HEK293 (cell line): Measurements from ENCODE around the gene TMEM151A.
"Not testable (repeated sequence)": the region's sequence is repeated elsewhere in the genome, so short reads cannot be mapped to it uniquely, and the experiment has no call there.

Source experiments
- CTCF ChIA-PET: fragments of 350-600 bp; formaldehyde crosslinking; extraction: SDS; loops from one replicate; lab custom pipeline; 2021; ENCODE audit warnings: antibody characterized with exemption; lab: Yijun Ruan, JAX
- POLR2A ChIA-PET: fragments of 300-600 bp; formaldehyde crosslinking; extraction: SDS; loops from one replicate; lab custom pipeline; 2020; ENCODE audit warnings: antibody characterized with exemption, inconsistent platforms; lab: Yijun Ruan, JAX
- H3K27ac ChIP-seq: fragments of 200-500 bp; sonication (Bioruptor generic); 2 replicates; pipeline ENCODE4 v1.5.1; 2014; ENCODE audit warnings: low read depth, low read length, control low read depth, inconsistent platforms; ENCODE audit errors: extremely low read depth
- H3K36me3 ChIP-seq, 2 experiments: fragments of 200-500 bp in 1 of 2; sonication (Bioruptor generic) in 1 of 2; 1 replicate in 1 of 2; 2 replicates in 1 of 2; pipeline ENCODE4 v1.5.1; 2014 to 2017; ENCODE audit warnings: inconsistent platforms in 2 of 2, low read length in 2 of 2; ENCODE audit not compliant: control insufficient read depth in 2 of 2, insufficient read depth in 1 of 2
- H3K4me1 ChIP-seq: fragments of 200-500 bp; sonication (Bioruptor generic); 2 replicates; pipeline ENCODE4 v1.5.1; 2014; ENCODE audit warnings: mild to moderate bottlenecking, low read length, inconsistent platforms; ENCODE audit not compliant: control insufficient read depth, insufficient read depth
- H3K4me3 ChIP-seq: 2 replicates; pipeline ENCODE4 v1.5.1; 2011; ENCODE audit warnings: low read depth, mild to moderate bottlenecking, control low read depth, low read length, moderate library complexity
- H3K9me3 ChIP-seq: fragments of 200-500 bp; sonication (Bioruptor generic); 2 replicates; pipeline ENCODE4 v1.5.1; 2014; ENCODE audit warnings: low read depth, low read length, inconsistent platforms; ENCODE audit not compliant: control insufficient read depth, insufficient read depth
- BCL11B ChIP-seq: fragments of 450-650 bp; formaldehyde crosslinking; IDR thresholded peaks from 2 replicates; pipeline ENCODE4 v1.5.1; 2016; ENCODE audit warnings: low read depth, missing biosample characterization, missing genetic modification characterization
- GLIS1 ChIP-seq: fragments of 450-650 bp; formaldehyde crosslinking; IDR thresholded peaks from 2 replicates; pipeline ENCODE4 v1.5.1; 2016; ENCODE audit warnings: missing biosample characterization, missing genetic modification characterization
- GLIS2 ChIP-seq: fragments of 450-650 bp; formaldehyde crosslinking; IDR thresholded peaks from 2 replicates; pipeline ENCODE4 v1.5.1; 2016; ENCODE audit warnings: missing biosample characterization, missing genetic modification characterization
- KLF1 ChIP-seq: fragments of 450-650 bp; formaldehyde crosslinking; IDR thresholded peaks from 2 replicates; pipeline ENCODE4 v1.5.1; 2016; ENCODE audit warnings: missing biosample characterization, missing genetic modification characterization
- KLF8 ChIP-seq: fragments of 450-650 bp; formaldehyde crosslinking; IDR thresholded peaks from 2 replicates; pipeline ENCODE4 v1.5.1; 2016; ENCODE audit warnings: missing biosample characterization, missing genetic modification characterization
- ZBTB10 ChIP-seq: fragments of 450-650 bp; formaldehyde crosslinking; IDR thresholded peaks from 2 replicates; pipeline ENCODE4 v1.5.1; 2016; ENCODE audit warnings: missing biosample characterization, missing genetic modification characterization
- ZBTB20 ChIP-seq: fragments of 450-650 bp; formaldehyde crosslinking; IDR thresholded peaks from 2 replicates; pipeline ENCODE4 v1.5.1; 2016; ENCODE audit warnings: missing biosample characterization, missing genetic modification characterization
- ZBTB26 ChIP-seq: fragments of 450-650 bp; formaldehyde crosslinking; optimal IDR thresholded peaks from 2 replicates; pipeline ENCODE3; 2016; ENCODE audit warnings: missing biosample characterization, mild to moderate bottlenecking, missing genetic modification characterization
- ZBTB7A ChIP-seq: fragments of 450-650 bp; formaldehyde crosslinking; IDR thresholded peaks from 2 replicates; pipeline ENCODE4 v1.5.1; 2016; ENCODE audit warnings: low read depth, missing biosample characterization, missing genetic modification characterization
- ZEB2 ChIP-seq: fragments of 450-650 bp; formaldehyde crosslinking; IDR thresholded peaks from 2 replicates; pipeline ENCODE4 v1.5.1; 2016; ENCODE audit warnings: missing biosample characterization, missing genetic modification characterization
- ZIC2 ChIP-seq: fragments of 450-650 bp; formaldehyde crosslinking; IDR thresholded peaks from 2 replicates; pipeline ENCODE4 v1.5.1; 2016; ENCODE audit warnings: missing biosample characterization, missing genetic modification characterization
- ZNF211 ChIP-seq: fragments of 450-650 bp; formaldehyde crosslinking; IDR thresholded peaks from 2 replicates; pipeline ENCODE4 v1.5.1; 2016; ENCODE audit warnings: low read depth, missing biosample characterization, missing genetic modification characterization
- ZNF341 ChIP-seq: fragments of 450-650 bp; formaldehyde crosslinking; IDR thresholded peaks from 2 replicates; pipeline ENCODE4; 2016; ENCODE audit warnings: low read depth, missing biosample characterization, missing genetic modification characterization
- ZNF600 ChIP-seq: fragments of 450-650 bp; formaldehyde crosslinking; IDR thresholded peaks from 2 replicates; pipeline ENCODE4 v1.5.1; 2016; ENCODE audit warnings: missing biosample characterization, missing genetic modification characterization
- ZNF626 ChIP-seq: fragments of 450-650 bp; sonication (Bioruptor Pico); formaldehyde crosslinking; IDR thresholded peaks from 2 replicates; pipeline ENCODE4 v1.5.1; 2018; ENCODE audit warnings: missing biosample characterization, missing genetic modification characterization, inconsistent platforms
- ZNF629 ChIP-seq: fragments of 450-650 bp; formaldehyde crosslinking; IDR thresholded peaks from 2 replicates; pipeline ENCODE4 v1.5.1; 2017; ENCODE audit warnings: missing biosample characterization, missing genetic modification characterization
- ZNF707 ChIP-seq: fragments of 450-650 bp; formaldehyde crosslinking; IDR thresholded peaks from 2 replicates; pipeline ENCODE4 v1.5.1; 2016; ENCODE audit warnings: missing biosample characterization, missing genetic modification characterization
- TF ChIP-seq, protein P1 (sequence below): fragments of 450-650 bp; formaldehyde crosslinking; IDR thresholded peaks from 2 replicates; pipeline ENCODE4 v1.5.1; 2016; ENCODE audit warnings: missing biosample characterization, missing genetic modification characterization

TMEM151A gene

DNA sequence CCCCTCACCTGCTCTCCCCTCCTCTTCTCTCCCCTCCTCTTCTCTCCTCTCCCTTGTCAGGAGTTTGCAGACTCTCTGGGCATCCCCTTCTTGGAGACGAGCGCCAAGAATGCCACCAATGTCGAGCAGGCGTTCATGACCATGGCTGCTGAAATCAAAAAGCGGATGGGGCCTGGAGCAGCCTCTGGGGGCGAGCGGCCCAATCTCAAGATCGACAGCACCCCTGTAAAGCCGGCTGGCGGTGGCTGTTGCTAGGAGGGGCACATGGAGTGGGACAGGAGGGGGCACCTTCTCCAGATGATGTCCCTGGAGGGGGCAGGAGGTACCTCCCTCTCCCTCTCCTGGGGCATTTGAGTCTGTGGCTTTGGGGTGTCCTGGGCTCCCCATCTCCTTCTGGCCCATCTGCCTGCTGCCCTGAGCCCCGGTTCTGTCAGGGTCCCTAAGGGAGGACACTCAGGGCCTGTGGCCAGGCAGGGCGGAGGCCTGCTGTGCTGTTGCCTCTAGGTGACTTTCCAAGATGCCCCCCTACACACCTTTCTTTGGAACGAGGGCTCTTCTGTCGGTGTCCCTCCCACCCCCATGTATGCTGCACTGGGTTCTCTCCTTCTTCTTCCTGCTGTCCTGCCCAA lies 15.6 kb upstream of the TMEM151A start:
- no peak overlapping the region for H3K27ac ChIP-seq
- no peaks in the 10 kb centered on the region for H3K9me3 ChIP-seq
- POLR2A ChIA-PET, result no interaction called here
- no peaks in the 10 kb centered on the region for H3K4me1 ChIP-seq
- H3K36me3 ChIP-seq, result peaks cover 0 to 51% of the 10 kb centered on the region in 2 experiments; a peak in 2 of 3 replicates
- CTCF ChIA-PET, result interaction anchor here (0.6 kb wide), 1 partner anchor 163 kb away, joined by 3 read pairs; the partner anchor contains the start of gene MRPL11
- TF ChIP-seq ZNF211 (tag by site-specific recombination) (no peak), ZNF341 (tag by site-specific recombination) (peak; percentile 85)
- TF ChIP-seq, all 188 proteins: peak for 1
- H3K4me3 ChIP-seq, result no peak overlapping the region

DNA sequence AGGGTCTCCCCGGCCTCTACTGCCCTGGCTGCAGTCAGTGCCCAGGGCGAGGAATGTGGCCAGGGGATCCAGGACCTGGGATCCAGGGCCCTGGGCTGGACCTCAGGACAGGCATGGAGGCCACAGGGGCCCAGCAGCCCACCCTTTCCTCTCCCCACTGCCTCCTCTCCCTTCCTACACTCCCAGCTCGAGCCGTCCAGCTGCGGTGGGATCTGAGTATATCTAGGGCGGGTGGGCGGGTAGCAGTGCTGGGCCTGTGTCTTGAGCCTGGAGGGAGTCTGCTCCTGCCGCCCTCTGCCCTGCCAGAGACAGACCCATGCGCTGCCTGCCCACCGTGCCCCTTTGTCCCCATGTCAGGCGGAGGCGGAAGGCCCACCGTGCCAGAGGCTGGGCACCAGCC lies 15.1 kb upstream of the TMEM151A start:
- not testable (repeated sequence) for H3K27ac ChIP-seq, H3K9me3 ChIP-seq, H3K4me1 ChIP-seq, H3K4me3 ChIP-seq
- ChIA-PET POLR2A (interaction anchor here (1.6 kb wide), 1 partner anchor 8 kb away, joined by 5 read pairs; the partner anchor contains the start of gene RAB1B), CTCF (interaction anchor here (1.0 kb wide), 1 partner anchor 35 kb away, joined by 4 read pairs; no protein-coding TSS in a partner anchor)
- peaks cover 0 to 49% of the 10 kb centered on the region in 2 experiments; a peak in 2 of 3 replicates for H3K36me3 ChIP-seq

DNA sequence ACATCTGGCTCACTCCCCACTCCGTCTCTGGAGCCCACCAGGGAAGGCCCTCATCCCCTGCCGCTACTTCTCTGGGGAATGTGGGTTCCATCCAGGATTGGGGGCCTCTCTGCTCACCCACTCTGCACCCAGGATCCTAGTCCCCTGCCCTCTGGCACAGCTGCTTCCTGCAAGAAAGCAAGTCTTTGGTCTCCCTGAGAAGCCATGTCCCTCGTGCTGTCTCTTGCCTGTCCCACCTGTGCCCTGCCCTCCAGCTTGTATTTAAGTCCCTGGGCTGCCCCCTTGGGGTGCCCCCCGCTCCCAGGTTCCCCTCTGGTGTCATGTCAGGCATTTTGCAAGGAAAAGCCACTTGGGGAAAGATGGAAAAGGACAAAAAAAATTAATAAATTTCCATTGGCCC lies 14.6 kb upstream of the TMEM151A start:
- not testable (repeated sequence) for H3K9me3 ChIP-seq, H3K27ac ChIP-seq, H3K4me1 ChIP-seq, H3K4me3 ChIP-seq
- ChIA-PET POLR2A (interaction anchor here (1.1 to 1.6 kb wide), 2 partner anchors 9 to 12 kb away, joined by 3 to 5 read pairs; partner anchors contain the start of genes RAB1B and YIF1A), CTCF (interaction anchor here (1.0 kb wide), 1 partner anchor 35 kb away, joined by 4 read pairs; no protein-coding TSS in a partner anchor)
- H3K36me3 ChIP-seq, result peaks cover 0 to 44% of the 10 kb centered on the region in 2 experiments; a peak in 1 of 3 replicates

- H3K36me3 ChIP-seq, result peaks cover 0 to 38% of the 10 kb centered on the region in 2 experiments; a peak in 1 of 3 replicates
- H3K4me1 ChIP-seq, result no peaks in the 10 kb centered on the region
- H3K9me3 ChIP-seq, result no peaks in the 10 kb centered on the region
- H3K4me3 ChIP-seq, result peak within 1 kb of the TSS; percentile 27
- H3K27ac ChIP-seq, result no peak within 1 kb of the TSS
- POLR2A ChIA-PET, result interaction anchor here (1.1 to 1.6 kb wide), 2 partner anchors 10 to 12 kb away, joined by 3 to 5 read pairs; partner anchors contain the start of genes RAB1B and YIF1A
- CTCF ChIA-PET, result interaction anchor here (1.0 kb wide), 2 partner anchors 9 to 34 kb away, joined by 3 to 4 read pairs; partner anchors contain the start of gene RAB1B
- 0 out of 2 replicates have a peak, but pooled peaks have one; percentile 28 for TF ChIP-seq ZEB2 (tag by site-specific recombination)
- TF ChIP-seq ZBTB10 (tag by site-specific recombination), result peak; percentile 33; the same call in 1 of the 2 replicates
- peak; percentile 64 for TF ChIP-seq ZNF600 (tag by site-specific recombination)
- TF ChIP-seq ZNF626 (tag by site-specific recombination), result no peak
- 0 out of 2 replicates have a peak, but pooled peaks have one; percentile 25 for TF ChIP-seq BCL11B
- 0 out of 2 replicates have a peak, but pooled peaks have one; percentile 10 for TF ChIP-seq ZBTB7A
- TF ChIP-seq, protein P1, sequence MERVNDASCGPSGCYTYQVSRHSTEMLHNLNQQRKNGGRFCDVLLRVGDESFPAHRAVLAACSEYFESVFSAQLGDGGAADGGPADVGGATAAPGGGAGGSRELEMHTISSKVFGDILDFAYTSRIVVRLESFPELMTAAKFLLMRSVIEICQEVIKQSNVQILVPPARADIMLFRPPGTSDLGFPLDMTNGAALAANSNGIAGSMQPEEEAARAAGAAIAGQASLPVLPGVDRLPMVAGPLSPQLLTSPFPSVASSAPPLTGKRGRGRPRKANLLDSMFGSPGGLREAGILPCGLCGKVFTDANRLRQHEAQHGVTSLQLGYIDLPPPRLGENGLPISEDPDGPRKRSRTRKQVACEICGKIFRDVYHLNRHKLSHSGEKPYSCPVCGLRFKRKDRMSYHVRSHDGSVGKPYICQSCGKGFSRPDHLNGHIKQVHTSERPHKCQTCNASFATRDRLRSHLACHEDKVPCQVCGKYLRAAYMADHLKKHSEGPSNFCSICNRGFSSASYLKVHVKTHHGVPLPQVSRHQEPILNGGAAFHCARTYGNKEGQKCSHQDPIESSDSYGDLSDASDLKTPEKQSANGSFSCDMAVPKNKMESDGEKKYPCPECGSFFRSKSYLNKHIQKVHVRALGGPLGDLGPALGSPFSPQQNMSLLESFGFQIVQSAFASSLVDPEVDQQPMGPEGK (tag by site-specific recombination), result peak; percentile 31; the same call in 1 of the 2 replicates
- TF ChIP-seq ZBTB20 (tag by site-specific recombination), result 0 out of 2 replicates have a peak, but pooled peaks have one; percentile 11
- peak; percentile 38 for TF ChIP-seq ZBTB26
- TF ChIP-seq GLIS1 (tag by site-specific recombination), result peak; percentile 27; the same call in 1 of the 2 replicates
- no peak for TF ChIP-seq ZNF629 (tag by site-specific recombination)
- TF ChIP-seq KLF8 (tag by site-specific recombination), result peak; percentile 28; the same call in 1 of the 2 replicates
- 0 out of 2 replicates have a peak, but pooled peaks have one; percentile 14 for TF ChIP-seq ZIC2 (tag by site-specific recombination)
- TF ChIP-seq ZNF707 (tag by site-specific recombination), result no peak
- TF ChIP-seq KLF1, result no peak
- TF ChIP-seq GLIS2 (tag by site-specific recombination), result peak; percentile 71
Observed at GRCh38 chr11:66277471-66278362, 14.0 kb upstream of the TMEM151A start, which contains the start of gene CNIH2. Gene CNIH2 (plus strand): TSS chr11:66278175. CDS start chr11:66278457, 282 bp downstream.
